ENCODE measurements around the gene SERPINB3.
"Not testable (repeated sequence)": the region's sequence is repeated elsewhere in the genome, so short reads cannot be mapped to it uniquely, and the experiment has no call there.

SERPINB3 gene

GRCh38 chr18:63644694-63645093 lies 17.0 kb downstream of the SERPINB3 start:
- DNase-seq = not testable (repeated sequence)

- DNase-seq = not testable (repeated sequence)
These were observed 17.6 kb downstream of the SERPINB3 start, which contains the start of gene SERPINB4 for GRCh38 chr18:63644142-63644541. Gene SERPINB4 (minus strand): TSS chr18:63644256. CDS start chr18:63643577, 679 bp downstream.

- DNase-seq = not testable (repeated sequence)
These were observed 18.9 kb downstream of the SERPINB3 start for GRCh38 chr18:63642668-63643356.

GRCh38 chr18:63641157-63641680 lies 20.5 kb downstream of the SERPINB3 start:
- DNase-seq = peak; percentile 68

- DNase-seq = no peak
These were observed 24.0 kb downstream of the SERPINB3 start for GRCh38 chr18:63637703-63638102.

GRCh38 chr18:63627819-63628218 lies 33.9 kb downstream of the SERPINB3 start:
- DNase-seq = no peak

- no peak for DNase-seq
These were observed 35.3 kb downstream of the SERPINB3 start for GRCh38 chr18:63626431-63626830.

GRCh38 chr18:63624863-63625262 lies 36.8 kb downstream of the SERPINB3 start:
- DNase-seq = no peak

GRCh38 chr18:63619661-63620060 lies 42.0 kb downstream of the SERPINB3 start:
- no peak for DNase-seq

- no peak for DNase-seq
These were observed 43.8 kb downstream of the SERPINB3 start for GRCh38 chr18:63617915-63618234.

- peak; percentile 5 for DNase-seq
These were observed 44.4 kb downstream of the SERPINB3 start for GRCh38 chr18:63617049-63617914.

GRCh38 chr18:63613420-63613819 lies 48.3 kb downstream of the SERPINB3 start:
- no peak for DNase-seq

- DNase-seq = peak; percentile 14
These were observed 55.2 kb downstream of the SERPINB3 start for GRCh38 chr18:63606526-63606925.

Data from fibroblast of skin of right quadriceps (primary cell).